SH-SY5Y (cell line): ENCODE data around the gene SLC4A4.

Experiments
- GATA2 ChIP-seq: IDR thresholded peaks from 2 replicates; pipeline ENCODE4 v1.6.1; 2011; ENCODE audit warnings: mild to moderate bottlenecking, low read depth, low read length
- GATA3 ChIP-seq: IDR thresholded peaks from 2 replicates; pipeline ENCODE4 v1.6.1; 2011; ENCODE audit warnings: low read depth, mild to moderate bottlenecking, low read length, moderate library complexity

SLC4A4 gene

DNA sequence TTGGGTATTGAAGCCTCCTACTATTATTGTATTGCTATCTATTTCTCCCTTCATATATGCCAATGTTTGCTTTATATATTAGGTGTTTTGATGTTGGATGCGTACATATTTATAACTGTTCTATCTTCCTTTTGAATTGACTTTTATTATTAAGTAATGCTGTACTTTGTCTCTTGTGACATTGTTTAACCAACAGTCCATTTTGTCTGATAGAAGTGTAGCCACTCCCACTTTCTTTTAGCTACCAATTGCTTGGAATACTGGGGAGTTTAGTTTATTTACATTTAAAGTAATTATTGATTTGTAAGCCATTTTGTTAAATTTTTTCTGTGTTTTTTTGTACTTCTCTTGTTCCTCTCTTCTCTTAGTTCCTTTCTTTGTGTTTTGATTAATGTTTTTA lies 249.2 kb downstream of the SLC4A4 start:
- TF ChIP-seq GATA3: no peak
- TF ChIP-seq GATA2: no peak

DNA sequence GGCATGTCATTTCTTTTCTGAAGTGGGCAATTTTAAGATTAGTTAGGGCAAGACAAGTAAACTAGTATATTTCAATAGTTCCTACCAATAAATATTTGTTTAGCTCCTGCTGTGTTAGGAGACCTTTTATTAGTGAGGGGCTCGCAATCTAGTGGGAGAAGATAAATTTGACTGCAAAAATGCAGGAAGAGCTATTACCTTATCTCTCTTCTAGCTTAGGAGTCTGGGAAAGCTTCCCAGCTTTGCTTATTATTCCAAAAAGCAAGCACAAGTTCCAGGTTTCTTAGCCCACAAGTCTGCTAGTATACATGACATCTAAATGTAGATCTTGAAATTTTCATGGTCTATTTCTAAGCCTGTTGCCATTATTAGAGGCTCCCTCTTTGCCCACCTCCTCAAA lies 254.0 kb downstream of the SLC4A4 start:
- TF ChIP-seq GATA3 (no peak), GATA2 (no peak)

- TF ChIP-seq GATA3: no peak
- TF ChIP-seq GATA2: no peak
Measured at GRCh38 chr4:71593311-71593710, 254.5 kb downstream of the SLC4A4 start.

DNA sequence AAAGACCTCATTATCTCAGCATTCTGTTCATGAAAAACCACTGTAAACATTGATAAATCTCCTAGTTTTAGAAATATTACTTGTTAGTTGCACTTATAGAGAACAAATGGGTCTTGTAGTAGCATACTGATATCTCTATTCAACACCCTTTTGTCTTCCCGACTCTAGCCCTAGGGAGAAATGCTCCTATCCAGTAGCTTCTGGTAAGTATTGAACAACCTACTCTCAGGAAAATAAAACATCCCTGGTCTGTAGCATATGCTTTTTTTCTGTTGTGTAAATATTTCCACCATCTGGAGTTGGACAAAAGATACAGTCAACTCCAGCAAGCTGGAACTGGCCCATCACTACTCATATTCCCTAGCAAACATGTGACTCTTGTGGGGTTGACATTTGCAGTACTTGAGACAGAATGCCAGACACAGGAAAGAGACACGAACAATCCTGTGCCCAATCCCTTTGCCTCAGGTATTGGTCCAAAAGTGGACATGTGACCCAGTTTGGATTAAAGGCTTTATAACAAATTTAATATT lies 256.8 kb downstream of the SLC4A4 start:
- TF ChIP-seq GATA3 (no peak), GATA2 (no peak)

- TF ChIP-seq GATA2 (no peak), GATA3 (no peak)
Measured at GRCh38 chr4:71599578-71599977, 260.8 kb downstream of the SLC4A4 start.

DNA sequence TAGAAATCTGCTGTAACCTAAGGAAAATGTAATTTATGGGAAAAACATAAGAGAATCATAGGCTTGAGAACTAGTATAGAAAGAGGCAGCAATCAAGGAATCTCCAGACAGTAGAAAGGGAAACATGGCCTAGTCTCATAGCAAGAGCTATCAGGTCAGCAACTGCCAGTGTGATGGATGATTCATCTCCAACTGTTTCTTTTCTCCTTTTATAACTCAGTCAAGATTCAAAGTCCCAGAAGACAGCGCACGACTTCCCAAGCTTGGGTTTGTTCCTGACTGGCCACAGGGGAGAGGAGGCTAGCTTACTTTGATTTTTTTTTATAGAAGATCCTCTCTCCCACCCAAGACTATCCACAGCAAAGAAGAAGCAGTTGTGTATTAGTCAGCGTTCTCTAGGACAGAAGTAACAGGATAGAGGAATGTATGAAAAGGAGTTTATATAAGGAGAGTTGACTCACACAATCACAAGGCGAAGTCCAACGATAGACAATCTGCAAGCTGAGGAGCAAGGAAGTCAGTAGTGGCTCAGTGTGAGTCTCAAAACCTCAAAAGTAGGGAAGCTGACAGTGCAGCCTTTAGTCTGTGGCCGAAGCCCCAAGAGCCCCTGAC lies 263.6 kb downstream of the SLC4A4 start:
- TF ChIP-seq GATA3 (no peak), GATA2 (no peak)

- TF ChIP-seq GATA3: no peak
- no peak for TF ChIP-seq GATA2
Measured at GRCh38 chr4:71604785-71605184, 266.0 kb downstream of the SLC4A4 start.

DNA sequence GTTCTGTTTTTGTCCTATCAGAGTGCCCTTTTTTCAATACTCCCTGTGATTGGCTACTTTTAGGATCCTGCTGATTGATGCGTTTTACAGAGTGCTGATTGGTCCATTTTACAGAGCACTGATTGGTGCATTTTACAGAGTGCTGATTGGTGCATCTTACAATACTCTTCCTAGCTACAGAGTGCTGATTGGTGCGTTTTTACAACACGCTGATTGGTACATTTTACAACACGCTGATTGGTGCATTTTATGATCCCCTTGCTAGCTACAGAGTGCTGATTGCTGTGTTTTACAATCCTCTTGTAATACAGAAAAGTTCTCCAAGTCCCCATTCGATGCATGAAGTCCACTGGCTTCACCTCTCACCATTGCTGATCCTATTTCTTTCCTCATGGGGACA lies 268.3 kb downstream of the SLC4A4 start:
- no peak for TF ChIP-seq GATA2
- no peak for TF ChIP-seq GATA3

DNA sequence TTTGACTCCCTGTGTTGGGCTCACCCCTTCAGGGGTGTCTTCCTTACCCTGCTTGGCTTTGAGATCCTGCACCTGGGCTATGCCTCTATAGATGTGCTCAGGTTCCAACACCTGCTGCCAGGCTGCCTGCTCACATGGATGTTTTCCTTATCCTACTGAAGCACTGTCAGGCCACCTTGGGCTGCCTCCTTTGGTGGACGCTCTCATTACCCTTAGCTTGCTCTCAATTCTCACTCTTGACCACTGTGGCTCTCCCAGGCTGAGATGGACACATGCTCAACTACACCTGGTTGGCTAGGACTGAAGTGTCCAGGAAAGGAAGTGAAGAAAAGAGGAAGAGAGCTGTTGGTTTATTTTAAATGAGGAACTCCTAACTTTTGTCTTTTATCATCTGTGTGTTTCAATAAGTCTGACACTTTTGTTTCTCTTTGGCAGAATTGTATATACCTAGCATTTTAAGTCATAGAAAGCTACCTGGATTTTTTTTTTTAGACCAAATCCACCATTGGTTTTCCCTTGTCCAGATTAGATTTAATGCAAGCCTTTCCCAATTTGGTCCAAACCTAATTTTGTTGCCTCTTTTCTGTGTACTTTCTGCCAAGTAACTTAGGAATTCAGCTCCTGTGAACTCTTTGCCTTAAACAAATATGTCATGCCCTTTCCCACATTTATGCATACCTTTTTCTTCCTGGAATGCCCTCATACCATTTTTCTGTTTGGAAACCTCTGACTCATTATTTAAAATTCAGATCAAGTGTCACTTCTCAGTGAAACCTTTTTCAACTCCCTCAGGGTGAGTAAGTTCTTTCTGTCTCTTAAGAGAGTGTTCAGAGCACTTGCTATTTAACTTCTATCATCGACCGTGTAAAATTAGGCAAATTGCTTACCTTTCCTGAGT lies 269.2 kb downstream of the SLC4A4 start:
- no peak for TF ChIP-seq GATA3
- TF ChIP-seq GATA2: no peak

DNA sequence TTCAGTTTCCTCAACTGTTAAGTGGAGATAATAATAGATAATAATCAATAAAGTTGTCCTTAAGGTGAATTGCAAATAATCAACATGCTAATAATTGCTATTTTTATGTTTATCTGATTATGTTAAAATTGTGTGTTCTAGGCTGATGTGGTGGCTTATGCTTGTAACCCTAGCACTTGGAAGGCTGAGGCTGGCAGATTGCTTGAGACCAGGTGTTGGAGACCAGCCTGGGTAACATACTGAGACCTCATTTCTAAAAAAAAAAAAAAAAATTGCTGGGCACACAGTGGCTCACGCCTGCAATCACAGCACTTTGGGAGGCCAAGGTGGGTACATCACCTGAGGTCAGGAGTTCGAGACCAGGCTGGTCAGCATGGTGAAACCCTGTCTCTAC lies 269.9 kb downstream of the SLC4A4 start:
- TF ChIP-seq GATA3 (no peak), GATA2 (no peak)

- no peak for TF ChIP-seq GATA2
- no peak for TF ChIP-seq GATA3
Measured at GRCh38 chr4:71609167-71609566, 270.3 kb downstream of the SLC4A4 start.

DNA sequence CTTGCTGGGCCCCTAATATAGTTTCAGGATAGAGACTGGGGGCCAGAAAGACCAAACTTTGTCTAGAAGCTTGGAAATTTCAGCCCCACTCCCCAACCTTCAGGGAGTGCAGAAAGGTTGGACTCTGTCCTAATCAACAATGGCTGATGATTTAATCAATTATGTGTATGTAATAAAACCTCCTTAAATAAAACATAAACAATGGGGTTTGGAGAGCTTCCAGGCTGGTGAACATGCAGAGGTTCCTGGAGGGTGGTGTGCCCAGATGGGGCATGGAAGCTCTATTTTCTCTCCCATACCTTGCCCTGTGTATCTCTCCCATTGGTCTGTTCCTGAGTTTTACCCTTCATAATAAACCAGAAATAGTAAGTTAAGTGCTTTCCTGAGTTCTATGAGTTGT lies 270.8 kb downstream of the SLC4A4 start:
- TF ChIP-seq GATA2: no peak

DNA sequence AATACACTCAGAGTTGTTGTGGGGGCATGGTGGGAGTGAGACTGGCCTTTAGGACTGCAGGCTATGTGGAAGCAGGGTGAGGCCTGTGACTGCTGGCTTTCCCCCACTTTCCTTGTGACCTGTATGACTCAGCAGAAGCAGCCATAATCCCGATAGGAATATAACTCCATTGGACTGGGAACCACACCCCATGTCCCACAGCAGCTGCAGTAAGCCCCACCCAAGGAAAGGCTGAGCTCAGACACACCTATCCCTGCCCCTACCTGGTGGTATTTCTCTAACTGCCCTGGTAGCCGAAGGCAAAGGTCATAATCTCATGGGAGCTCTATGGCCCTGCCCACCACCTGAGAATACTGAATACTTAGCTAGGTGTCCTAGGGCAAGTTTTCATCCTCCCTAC lies 275.8 kb downstream of the SLC4A4 start:
- TF ChIP-seq GATA2: no peak
- TF ChIP-seq GATA3: no peak

DNA sequence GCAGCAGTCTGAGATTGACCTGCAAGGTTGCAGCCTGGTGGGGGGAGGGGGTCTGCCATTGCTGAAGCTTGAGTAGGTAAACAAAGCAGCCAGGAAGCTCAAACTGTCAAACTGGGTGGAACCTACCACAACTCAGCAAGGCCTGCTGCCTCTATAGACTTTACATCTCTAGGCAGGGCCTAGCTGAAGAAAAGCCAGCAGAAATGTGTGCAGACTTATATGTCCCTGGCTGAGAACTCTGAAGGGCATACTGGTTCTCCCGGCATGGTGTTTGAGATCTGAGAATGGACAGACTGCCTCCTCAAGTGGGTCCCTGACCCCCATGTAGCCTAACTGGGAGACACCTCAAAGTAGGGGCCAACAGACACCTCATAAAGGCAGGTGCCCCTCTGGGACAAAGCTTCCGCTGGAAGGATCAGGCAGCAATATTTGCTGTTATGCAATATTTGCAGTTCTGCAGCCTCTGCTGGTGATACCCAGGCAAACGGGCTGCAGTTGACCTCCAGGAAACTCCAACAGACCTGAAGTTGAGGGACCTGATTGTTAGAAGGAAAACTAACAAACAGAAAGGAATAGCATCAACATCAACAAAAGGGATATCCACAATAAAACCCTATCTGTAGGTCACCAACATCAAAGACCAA lies 277.5 kb downstream of the SLC4A4 start:
- TF ChIP-seq GATA2: no peak
- no peak for TF ChIP-seq GATA3
